NCI-H774 (cell line): ENCODE results near the gene GSG1L2.
"Not testable (repeated sequence)": the region's sequence is repeated elsewhere in the genome, so short reads cannot be mapped to it uniquely, and the experiment has no call there.

Experiments used
- DNase-seq: peaks from one replicate; lab custom pipeline; 2025; lab: John Stamatoyannopoulos, UW

GSG1L2 gene

DNA sequence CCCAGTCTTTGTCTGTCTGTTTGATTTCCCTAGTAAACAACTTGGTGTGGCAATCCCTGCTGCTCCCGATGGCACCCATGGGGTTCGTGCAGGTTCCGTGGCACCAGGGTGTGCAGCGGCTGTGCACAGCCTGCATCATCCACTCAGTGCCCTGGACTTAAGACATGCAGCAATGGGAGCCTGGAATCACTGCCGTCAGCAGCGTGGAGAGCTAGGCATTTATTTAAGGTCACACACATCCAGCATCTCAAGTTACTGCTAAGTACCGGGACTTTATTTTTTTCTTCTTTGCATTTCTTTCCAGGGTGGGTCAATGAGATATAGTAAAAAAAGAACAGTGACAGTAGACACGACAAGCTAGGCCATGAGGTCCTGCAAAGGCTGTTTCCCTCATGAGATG, 33.3 kb downstream of the GSG1L2 start:
- no peak for DNase-seq

DNA sequence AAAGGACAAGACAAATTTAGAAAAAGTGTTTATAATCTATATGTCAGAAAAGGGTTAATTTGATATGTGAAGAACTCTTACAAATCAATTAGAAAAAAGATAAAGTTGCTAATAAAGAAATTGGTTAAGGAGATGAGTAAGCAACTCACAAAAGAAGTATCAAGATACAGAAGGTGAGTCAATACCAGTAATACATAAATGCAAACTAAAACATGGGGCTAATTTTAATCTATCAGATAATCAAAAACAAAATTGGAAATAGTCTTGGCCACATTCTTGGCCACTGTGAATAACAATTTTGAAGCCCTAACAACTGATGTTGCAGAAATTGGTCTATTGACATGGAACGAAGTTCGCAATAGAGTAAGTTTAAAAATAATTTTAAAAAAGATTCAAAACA, 37.3 kb downstream of the GSG1L2 start:
- no peak for DNase-seq

DNA sequence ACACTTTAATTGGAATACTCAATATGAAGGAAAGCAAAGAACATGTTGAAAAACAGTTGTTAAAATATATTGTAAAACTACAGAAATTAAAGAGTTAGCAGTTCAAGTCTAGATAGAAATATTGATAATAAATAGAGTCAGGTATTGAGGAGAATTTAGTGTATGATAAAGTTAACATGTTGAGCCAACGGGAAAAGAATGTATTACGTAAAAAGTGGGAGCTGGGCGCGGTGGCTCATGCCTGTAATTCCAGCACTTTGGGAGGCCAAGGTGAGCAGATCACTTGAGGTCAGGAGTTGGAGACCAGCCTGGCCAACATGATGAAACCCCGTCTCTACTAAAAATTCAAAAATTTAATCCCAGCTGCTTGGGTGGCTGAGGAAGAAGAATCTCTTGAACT, 38.4 kb downstream of the GSG1L2 start:
- DNase-seq, result not testable (repeated sequence)

DNA sequence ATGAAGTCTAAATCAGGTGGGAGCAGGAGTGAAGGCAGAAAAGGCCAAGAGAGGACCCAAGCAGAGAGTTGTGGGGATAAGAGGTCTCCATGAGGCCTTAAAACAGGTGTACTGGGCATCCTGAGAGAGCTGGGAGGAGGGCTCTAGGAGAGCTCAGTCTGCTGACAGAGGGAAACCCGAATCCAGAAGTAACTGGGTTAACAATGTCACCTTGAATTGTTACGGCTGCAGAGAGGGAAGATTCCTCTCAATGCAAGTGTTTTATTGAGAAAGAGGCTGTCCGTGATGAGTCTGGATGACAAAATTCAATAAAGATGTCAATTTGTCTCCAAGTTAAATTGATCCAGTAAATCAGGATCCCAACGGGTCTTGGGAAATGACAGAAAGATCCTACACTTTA, 38.8 kb downstream of the GSG1L2 start:
- no peak for DNase-seq

DNA sequence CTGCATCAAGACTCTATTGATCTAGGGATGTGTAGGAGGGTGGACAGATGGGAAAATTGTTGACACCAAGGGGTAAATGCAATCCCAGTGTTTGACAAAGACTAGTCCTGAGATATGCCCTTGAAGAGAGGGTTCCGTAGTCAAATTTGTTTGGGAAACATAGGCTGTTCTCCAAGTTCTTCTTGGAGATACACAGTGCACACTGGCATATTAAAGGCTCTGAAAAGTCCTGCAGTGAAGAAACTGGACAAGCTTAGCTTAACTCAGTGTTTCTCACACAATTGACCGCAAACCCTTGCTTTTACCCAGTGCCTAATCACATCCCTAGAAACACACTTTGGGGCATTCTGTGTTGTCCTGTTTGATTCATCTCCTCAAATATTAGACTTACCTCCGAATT, 41.3 kb downstream of the GSG1L2 start:
- DNase-seq, result no peak

DNA sequence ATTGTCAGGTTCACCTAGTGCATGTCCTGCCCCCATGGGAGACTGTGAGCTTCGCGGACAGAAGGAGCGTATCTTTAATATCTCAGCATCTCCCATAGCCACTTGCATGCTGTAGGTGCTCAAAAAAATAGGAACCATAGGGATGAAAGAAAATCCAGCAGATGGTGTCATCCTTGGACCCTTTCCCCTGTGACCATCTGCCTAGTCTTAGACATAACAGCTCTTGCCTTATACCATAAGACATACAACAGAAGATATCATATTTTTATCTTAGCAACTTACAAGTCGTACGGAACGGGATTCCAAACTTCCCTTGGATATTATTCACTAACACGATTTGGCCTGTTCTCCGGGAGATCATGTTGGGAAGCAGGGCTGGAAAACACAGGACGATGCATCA, 45.0 kb downstream of the GSG1L2 start:
- DNase-seq, result no peak

DNA sequence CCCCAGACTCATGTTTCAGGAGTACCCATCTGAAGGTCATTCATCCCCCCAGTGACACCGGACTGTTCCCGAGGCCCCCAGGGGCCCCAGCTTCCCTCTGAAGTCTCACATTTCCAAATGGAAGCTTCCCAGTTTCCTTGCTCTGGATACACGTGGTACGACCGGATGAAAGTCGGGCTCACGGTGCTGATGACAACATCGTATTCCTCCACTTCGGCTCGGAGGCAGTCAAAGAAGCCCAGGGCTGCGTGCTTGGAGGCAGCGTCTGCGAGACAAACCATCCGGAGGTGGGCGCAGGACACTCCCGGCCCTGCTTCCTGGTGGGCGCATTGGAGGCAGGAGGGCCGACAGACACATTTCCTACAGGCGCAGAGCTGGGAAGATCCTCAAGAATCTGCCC, 49.2 kb downstream of the GSG1L2 start:
- no peak for DNase-seq

DNA sequence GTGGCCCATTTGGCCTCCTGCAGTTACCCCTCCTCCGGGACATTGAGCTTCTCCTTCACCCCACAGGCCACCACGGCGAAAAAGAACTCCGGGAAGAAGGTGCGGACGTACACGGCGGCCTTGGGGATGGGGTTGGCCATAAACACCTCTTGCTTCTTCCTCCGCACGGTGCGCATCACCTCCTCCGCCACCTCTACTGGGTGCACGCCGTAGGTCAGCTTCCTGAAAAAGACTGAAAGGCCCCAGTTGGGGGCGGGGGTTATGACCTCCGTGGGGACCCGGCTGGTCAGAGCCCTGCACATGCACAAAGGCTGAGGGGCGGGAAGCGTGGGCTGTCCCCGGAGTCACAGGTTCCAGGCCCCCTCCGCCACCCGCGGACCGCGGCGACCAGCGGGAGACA, 50.4 kb downstream of the GSG1L2 start:
- DNase-seq, result no peak

DNA sequence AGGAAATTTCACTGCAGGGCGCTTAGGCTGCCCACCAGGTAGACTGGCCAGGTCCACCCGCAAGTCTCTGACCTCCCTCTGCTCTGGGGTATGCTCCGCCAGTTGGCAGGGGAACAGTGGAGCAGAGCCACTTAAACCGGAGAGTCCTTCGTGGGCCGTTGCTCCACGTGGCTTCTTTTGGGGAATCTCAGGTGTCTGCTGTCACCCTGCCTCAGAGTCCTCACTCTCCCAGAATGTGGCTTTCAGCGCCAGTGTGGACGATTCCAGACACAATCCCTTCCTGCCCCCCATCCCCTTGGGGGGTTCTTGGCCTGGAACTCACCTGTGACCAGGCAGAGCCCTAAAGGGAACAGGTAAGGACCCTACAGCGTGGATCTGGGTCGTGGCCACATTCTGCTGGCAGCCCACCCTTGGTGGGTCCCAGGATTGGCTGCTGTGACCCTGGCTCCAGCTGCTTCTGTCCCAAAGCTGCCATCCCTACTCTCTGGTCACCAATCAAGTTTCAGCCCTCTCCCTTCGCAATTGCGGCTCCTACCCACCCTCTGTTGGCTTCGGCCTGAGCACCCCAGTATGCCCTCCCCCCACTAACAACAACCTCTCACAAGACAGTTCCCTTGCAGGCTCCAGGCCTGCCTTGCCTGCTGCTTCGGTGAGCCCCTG, 52.7 kb downstream of the GSG1L2 start:
- DNase-seq, result no peak

DNA sequence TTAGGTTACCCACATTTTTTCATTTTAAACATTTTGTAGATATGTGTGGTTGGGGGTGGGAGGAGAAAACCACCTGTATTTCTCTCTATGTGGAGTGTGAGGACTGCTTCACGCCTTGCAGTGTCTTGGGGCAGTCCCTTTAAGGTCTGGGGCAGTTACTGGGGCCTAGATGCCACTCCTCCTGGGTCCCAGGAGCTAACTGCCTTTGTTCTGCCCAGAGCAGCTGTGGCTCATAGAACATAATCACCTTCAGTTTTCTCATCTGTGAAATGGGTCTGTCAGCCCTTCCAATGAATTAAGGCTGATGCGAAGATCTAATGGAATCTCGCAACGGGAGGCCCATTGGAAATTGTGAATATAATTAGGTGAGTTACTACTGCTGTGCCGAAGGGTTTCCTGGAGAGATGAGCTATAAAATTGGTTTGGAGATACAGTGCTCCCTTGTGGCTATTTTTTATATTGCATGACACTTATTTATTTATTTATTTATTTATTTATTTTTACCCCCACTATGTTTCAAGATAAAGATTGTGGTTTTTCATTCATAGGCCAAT, 53.4 kb downstream of the GSG1L2 start:
- DNase-seq, result no peak

DNA sequence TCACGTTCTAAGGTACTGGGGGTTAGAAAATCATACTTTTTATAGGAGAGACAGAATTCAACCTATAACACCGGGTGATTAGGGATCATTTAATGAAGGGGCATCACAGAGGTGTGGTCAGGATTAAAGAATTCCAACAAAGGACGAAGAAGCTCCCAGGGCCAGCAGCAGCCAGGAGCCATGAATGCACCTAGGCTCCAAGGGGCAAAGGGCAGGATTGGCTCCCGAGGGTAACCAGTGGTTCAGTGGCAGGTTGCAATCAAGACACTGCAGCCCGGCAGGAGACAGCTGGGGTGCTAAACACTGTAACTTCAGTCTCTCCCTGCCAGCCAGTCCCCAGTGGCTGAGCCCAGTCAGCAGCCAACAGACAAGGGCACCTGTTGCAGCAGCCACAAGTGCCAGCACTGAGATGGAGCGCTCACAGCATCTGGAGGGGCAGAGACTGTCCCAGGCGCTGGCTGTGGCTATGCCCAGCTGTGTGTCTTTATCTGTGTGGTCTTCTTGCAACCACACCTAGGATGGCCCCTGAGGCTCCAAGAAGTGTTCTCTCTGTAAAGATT, 54.4 kb downstream of the GSG1L2 start:
- DNase-seq, result no peak

DNA sequence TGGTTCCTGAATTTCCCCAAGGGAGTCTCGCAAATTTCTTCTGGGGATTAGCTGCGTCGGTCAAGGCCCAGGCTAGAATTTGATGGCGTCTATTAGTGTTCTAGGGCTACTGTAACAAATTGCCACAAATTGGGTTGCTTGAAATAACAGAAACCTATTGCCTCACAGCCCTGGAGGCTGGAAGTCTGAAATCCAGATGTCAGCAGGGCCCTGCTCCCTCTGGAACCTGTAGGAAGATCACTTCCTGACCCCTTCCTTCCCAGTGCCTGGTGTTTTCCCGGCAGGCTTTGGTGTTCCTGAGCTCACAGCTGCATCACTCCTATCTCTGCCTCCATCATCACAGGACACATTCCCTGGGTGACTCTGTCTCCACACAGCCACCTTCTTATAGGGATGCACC, 54.9 kb downstream of the GSG1L2 start:
- DNase-seq, result no peak

DNA sequence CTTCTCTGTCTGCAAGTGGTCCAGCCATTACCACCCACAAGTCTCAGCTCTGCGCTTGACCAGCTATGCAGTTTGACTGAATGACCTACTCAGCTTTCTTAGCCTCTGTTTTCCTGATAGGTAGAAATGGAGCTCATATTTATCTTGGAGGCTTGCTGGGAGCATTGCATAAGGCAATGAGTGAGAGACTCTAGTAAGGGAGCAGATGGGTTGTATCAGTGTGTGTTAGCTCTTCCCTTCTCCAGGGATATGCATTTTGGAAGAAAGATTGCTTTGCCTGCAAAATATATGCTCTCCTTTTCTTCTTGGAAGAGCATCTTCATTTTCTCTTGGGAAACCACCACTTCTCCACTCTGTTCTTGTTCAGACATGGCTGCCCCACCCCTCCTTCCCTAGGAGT, 56.6 kb downstream of the GSG1L2 start:
- no peak for DNase-seq

DNA sequence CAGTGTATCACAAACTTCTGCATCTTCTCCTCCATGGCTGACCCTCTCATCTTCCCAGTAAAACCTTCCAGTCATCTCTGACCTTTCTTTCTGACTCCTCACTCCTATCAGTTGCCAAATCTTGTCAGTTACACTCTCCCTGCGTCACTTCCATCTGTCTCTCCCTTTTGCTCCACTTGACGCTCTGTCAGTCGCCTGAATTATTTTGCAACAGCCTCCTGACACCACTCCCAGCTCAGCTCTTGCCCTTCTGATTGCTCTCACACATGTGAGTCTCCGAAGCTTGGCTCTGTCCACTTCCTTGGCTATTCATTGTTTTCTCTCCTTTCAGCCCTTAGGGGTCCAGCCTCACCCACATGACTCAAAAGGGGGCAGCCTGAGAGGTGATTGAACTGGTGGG, 58.2 kb downstream of the GSG1L2 start:
- DNase-seq, result no peak

DNA sequence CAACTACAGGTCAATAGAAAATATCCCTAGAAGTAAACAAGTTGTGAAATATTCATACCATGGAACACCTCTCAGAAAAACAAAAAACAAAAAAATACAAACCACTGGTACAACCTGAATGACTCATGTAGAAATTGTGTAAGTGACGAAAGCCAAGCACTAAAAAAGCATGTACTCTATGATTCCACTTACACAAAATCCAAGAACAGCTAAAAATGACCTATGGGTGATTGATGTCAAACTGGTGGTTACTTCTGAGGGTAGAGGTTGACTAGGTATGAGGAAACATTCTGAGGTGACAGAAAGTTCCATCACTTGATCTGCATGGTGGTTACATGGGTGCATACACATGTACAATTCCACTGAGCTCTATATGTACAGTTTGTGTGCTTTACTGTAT, 61.6 kb downstream of the GSG1L2 start:
- DNase-seq, result no peak

DNA sequence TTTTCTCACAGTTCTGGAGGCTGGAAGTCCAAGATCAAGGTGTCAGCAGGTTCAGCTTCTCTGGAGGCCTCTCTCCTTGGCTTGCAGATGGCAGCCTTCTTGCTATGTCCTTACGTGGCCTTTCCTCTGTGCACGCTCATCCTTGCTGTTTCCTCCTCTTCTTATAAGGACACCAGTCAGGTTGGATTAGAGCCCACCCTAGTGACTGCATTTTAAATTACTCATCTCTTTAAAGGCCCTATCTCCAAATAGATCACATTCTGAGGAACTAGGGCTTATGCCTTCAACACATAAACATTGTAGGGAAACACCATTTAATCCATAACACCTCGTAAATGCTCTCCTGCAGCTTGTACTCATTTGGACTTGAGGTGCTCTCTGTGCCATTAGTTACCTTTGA, 66.8 kb downstream of the GSG1L2 start:
- no peak for DNase-seq
